ENCODE measurements around the gene TBR1. TPM values are rescaled to one million over a fixed set of nuclear protein-coding genes. Genes with fewer than 3 reads are reported as not detected.
A peak's percentile ranks its signal among the peaks of the same experiment; 100 is the strongest.

TBR1 gene
- total and polyA plus RNA-seq, 2 donors: 0.11 TPM; not detected in 1

DNA sequence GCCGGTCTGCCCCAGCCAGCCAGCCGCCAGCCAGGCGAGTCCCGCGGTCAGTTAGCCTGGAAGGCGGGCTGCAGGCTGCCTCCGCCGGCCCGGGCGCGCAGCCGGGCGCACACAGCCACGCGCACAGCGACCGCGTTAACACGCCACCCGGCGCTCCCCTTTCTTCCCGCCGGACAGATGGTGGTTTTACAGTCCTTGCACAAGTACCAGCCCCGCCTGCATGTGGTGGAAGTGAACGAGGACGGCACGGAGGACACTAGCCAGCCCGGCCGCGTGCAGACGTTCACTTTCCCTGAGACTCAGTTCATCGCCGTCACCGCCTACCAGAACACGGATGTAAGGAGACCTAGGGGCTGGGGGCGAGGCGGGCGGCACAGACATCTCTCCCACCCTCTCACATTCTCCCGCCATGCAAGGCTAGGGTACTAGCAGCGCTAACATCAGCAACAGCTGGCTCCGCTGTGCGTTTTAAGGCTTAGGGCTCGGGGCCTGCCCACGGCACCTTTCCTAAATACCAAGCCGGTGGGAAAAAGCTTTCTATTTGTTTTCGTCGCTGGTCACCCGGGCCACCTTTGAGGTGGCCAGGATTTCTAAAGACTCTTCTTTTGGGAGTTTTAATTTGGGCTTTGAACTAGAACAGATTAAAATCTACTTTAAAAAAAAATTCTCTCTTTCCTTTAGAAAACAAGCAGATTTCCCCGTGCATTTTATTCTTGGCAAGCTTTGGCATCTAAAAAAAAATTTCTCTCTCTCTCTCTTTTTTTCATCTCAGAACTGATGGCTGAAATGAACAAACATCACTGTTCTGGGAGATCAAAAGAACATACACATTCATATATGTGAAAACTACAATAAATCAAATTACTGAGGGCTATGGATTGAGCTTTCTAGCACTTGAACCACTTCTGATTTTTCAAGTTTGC is 2.9 kb downstream of the TBR1 start:
- Histone ChIP-seq H3K4me1 (ENCODE audit: insufficient read depth) (peaks cover 6% of the 10 kb centered on the region), H3K27ac (ENCODE audit: low read depth) (no peak overlapping the region), H3K4me3 (ENCODE audit: low read depth, low read length) (peak overlapping the region; percentile 4), H3K36me3 (ENCODE audit: insufficient read depth) (no peaks in the 10 kb centered on the region)
- 4% methylated on average over 49 of the region's 49 CpGs for WGBS
- DNase-seq (ENCODE audit: extremely low spot score): no peak

- 52% methylated on average over 3 of the region's 3 CpGs for WGBS
- no peak overlapping the region for H3K27ac ChIP-seq (ENCODE audit: low read depth)
- H3K4me3 ChIP-seq (ENCODE audit: low read depth, low read length): no peak overlapping the region
- peaks cover 6% of the 10 kb centered on the region for H3K4me1 ChIP-seq (ENCODE audit: insufficient read depth)
- no peaks in the 10 kb centered on the region for H3K36me3 ChIP-seq (ENCODE audit: insufficient read depth)
- DNase-seq (ENCODE audit: extremely low spot score): no peak
Measured at GRCh38 chr2:161419638-161420190, 3.6 kb downstream of the TBR1 start.

DNA sequence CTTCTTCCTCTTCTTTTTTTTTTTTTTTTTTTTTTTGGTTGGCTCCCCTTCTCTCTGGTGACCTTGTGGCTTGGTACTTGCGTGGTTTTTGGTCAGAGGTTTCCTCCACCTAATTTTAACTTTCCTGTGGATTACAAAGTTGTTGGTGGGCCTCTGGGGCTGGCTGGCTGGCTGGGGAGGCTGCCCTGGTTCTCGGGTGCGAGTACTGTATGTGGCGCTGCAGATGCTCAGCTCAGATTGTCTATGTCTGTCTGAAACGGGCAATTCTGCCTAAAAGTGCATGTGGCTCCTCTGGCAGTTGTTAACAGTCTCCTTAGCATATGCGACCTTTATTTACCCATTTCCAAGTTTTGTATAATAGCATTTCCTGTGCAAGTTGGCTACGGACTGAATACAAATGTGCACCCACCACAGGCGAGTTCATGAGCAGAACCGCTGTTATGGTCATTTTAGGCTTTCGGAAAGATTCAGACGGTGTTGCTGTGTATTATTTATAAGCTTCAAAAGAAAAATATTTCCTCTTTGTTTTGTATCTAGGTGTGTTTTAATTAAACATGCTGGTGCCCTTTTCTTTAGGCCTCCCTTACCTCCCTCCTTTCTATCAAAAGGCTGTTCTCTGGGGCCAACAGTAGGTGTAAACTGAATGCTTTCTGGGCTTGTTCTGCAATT is 4.4 kb downstream of the TBR1 start:
- no peak for DNase-seq (ENCODE audit: extremely low spot score)
- WGBS: 45% methylated on average over 11 of the region's 11 CpGs

GRCh38 chr2:161421686-161422085 is 5.6 kb downstream of the TBR1 start:
- WGBS: 34% methylated on average over 2 of the region's 2 CpGs
- Histone ChIP-seq H3K4me3 (ENCODE audit: low read depth, low read length) (no peak overlapping the region), H3K4me1 (ENCODE audit: insufficient read depth) (peaks cover 6% of the 10 kb centered on the region), H3K36me3 (ENCODE audit: insufficient read depth) (no peaks in the 10 kb centered on the region), H3K27ac (ENCODE audit: low read depth) (no peak overlapping the region)
- no peak for DNase-seq (ENCODE audit: extremely low spot score)

More for the DNA sequence above, 4.4 kb downstream of the TBR1 start:
- Histone ChIP-seq H3K36me3 (ENCODE audit: insufficient read depth) (no peaks in the 10 kb centered on the region), H3K4me1 (ENCODE audit: insufficient read depth) (peaks cover 6% of the 10 kb centered on the region), H3K4me3 (ENCODE audit: low read depth, low read length) (no peak overlapping the region), H3K27ac (ENCODE audit: low read depth) (no peak overlapping the region)

DNA sequence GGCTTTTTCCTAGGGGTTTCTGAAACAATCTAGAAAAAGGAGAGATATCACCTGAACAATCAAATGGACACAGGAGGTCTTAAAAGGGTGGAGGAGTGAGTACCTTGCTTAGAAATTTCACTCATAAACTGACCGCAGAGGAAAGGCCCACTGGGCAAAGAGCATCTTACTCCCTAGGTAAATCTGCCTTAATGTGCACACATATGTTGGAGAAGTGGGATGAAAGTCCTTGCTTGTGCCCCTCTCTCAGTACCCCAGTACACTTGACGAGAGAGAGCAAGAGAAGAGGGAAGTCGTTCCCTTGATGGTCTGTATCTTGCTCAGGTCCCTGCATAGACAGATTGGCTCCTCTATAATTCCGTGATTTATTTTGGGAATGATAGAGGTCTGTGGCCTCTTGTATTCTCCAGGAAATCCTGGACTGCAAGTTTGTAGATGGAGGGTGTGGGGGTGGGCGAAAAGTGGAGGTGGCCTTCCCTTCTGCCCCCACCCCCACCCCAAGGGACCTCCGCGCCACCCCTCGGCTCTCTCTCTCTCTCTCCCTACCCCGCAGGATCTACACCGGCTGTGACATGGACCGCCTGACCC is 6.8 kb downstream of the TBR1 start:
- 23% methylated on average over 11 of the region's 11 CpGs for WGBS
- H3K4me3 ChIP-seq (ENCODE audit: low read depth, low read length): no peak overlapping the region
- no peak for DNase-seq (ENCODE audit: extremely low spot score)
- H3K36me3 ChIP-seq (ENCODE audit: insufficient read depth): no peaks in the 10 kb centered on the region
- H3K4me1 ChIP-seq (ENCODE audit: insufficient read depth): peaks cover 6% of the 10 kb centered on the region
- no peak overlapping the region for H3K27ac ChIP-seq (ENCODE audit: low read depth)

DNA sequence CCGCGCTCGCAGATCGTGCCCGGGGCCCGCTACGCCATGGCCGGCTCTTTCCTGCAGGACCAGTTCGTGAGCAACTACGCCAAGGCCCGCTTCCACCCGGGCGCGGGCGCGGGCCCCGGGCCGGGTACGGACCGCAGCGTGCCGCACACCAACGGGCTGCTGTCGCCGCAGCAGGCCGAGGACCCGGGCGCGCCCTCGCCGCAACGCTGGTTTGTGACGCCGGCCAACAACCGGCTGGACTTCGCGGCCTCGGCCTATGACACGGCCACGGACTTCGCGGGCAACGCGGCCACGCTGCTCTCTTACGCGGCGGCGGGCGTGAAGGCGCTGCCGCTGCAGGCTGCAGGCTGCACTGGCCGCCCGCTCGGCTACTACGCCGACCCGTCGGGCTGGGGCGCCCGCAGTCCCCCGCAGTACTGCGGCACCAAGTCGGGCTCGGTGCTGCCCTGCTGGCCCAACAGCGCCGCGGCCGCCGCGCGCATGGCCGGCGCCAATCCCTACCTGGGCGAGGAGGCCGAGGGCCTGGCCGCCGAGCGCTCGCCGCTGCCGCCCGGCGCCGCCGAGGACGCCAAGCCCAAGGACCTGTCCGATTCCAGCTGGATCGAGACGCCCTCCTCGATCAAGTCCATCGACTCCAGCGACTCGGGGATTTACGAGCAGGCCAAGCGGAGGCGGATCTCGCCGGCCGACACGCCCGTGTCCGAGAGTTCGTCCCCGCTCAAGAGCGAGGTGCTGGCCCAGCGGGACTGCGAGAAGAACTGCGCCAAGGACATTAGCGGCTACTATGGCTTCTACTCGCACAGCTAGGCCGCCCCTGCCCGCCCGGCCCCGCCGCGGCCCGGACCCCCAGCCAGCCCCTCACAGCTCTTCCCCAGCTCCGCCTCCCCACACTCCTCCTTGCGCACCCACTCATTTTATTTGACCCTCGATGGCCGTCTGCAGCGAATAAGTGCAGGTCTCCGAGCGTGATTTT is 7.6 kb downstream of the TBR1 start:
- DNase-seq (ENCODE audit: extremely low spot score): no peak
- H3K36me3 ChIP-seq (ENCODE audit: insufficient read depth): no peaks in the 10 kb centered on the region
- H3K4me1 ChIP-seq (ENCODE audit: insufficient read depth): peaks cover 6% of the 10 kb centered on the region
- H3K27ac ChIP-seq (ENCODE audit: low read depth): no peak overlapping the region
- WGBS: 2% methylated on average over 125 of the region's 125 CpGs
- peak overlapping the region; percentile 16 for H3K4me3 ChIP-seq (ENCODE audit: low read depth, low read length)

- Histone ChIP-seq H3K4me1 (ENCODE audit: insufficient read depth) (peaks cover 6% of the 10 kb centered on the region), H3K36me3 (ENCODE audit: insufficient read depth) (no peaks in the 10 kb centered on the region), H3K27ac (ENCODE audit: low read depth) (no peak overlapping the region), H3K4me3 (ENCODE audit: low read depth, low read length) (peak overlapping the region; percentile 16)
- DNase-seq (ENCODE audit: extremely low spot score): no peak
- WGBS: 10% methylated on average over 9 of the region's 9 CpGs
Measured at GRCh38 chr2:161424394-161424769, 8.3 kb downstream of the TBR1 start.

DNA sequence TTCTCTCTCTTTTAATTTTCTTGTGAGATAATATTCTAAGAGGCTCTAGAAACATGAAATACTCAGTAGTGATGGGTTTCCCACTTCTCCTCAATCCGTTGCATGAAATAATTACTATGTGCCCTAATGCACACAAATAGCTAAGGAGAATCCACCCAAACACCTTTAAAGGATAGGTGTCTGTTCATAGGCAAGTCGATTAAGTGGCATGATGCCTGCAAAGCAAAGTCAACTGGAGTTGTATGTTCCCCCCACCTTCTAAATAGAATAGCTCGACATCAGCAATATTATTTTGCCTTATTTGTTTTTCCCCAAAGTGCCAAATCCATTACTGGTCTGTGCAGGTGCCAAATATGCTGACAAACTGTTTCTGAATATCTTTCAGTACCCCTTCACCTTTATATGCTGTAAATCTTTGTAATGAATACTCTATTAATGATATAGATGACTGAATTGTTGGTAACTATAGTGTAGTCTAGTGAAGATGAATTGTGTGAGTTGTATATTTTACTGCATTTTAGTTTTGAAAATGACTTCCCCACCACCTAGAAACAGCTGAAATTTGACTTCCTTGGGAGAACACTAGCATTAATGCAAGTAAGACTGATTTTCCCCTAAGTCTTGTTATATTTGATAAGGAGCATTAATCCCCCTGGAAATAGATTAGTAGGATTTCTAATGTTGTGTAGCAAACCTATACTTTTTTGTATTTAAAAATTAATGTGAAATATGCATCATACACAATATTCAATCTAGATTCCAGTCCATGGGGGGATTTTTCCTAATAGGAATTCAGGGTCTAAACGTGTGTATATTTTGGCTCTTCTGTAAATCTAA is 9.0 kb downstream of the TBR1 start:
- H3K36me3 ChIP-seq (ENCODE audit: insufficient read depth): no peaks in the 10 kb centered on the region
- H3K4me1 ChIP-seq (ENCODE audit: insufficient read depth): peaks cover 6% of the 10 kb centered on the region
- DNase-seq (ENCODE audit: extremely low spot score): no peak
- 18% methylated on average over 4 of the region's 4 CpGs for WGBS
- no peak overlapping the region for H3K4me3 ChIP-seq (ENCODE audit: low read depth, low read length)
- no peak overlapping the region for H3K27ac ChIP-seq (ENCODE audit: low read depth)

DNA sequence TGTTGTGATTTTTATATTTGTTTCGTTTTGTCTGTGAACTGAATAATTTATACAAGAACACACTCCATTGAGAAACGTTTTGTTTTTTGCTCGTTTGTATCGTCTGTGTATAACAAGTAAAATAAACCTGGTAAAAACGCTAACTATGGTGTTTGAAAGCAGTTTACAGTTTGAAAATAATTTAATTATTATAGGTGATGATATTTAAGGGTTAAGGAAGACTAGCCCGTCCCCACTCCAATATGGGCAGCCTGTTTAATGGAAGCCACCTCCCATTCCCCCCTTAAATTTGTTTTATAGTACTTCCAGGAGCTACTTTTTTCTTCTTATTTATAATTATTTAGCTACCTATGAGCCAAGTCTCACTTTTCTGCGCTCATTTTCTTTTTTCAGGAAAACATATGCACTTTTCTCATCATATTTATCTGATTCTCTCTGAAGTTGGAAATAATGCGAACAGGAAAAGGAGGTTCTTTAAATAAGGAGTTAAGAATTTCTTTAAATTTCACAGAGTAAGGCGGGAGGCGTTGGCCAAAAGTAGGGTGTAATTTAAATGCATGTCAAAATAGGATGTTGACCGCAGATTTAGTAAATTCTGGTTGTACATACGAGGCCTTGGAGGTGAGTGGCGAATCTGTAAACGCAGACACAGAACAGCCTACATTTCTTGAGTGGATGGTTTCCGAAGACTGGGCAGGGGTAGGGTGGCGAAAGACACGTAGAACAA is 9.8 kb downstream of the TBR1 start:
- Histone ChIP-seq H3K4me1 (ENCODE audit: insufficient read depth) (peaks cover 6% of the 10 kb centered on the region), H3K27ac (ENCODE audit: low read depth) (no peak overlapping the region), H3K36me3 (ENCODE audit: insufficient read depth) (no peaks in the 10 kb centered on the region), H3K4me3 (ENCODE audit: low read depth, low read length) (no peak overlapping the region)
- no peak for DNase-seq (ENCODE audit: extremely low spot score)
- 22% methylated on average over 17 of the region's 17 CpGs for WGBS

DNA sequence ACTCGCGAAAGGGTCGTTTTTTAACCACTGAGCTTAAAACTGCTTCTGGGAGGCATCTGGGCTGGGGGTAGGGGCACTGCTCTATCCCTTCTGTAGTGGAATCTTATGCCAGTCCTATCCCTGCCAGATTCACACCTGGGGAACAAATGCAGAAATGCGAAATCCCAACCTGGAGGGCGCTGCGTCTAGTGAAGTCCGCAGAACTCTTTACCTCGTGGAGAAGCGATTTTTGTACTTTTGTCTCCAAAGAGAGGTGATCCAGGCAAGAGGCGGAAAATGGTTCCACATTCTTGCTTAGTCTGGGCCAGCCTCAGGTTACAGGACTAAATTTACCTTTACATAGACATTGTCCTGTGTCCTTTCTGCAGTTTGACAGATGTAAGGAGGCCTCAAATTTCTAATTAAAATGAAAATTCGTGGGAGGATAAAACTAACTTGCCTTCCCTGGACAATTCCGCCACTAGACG is 10.4 kb downstream of the TBR1 start:
- H3K27ac ChIP-seq (ENCODE audit: low read depth): no peak overlapping the region
- 12% methylated on average over 13 of the region's 13 CpGs for WGBS
- DNase-seq (ENCODE audit: extremely low spot score): no peak
- peaks cover 6% of the 10 kb centered on the region for H3K4me1 ChIP-seq (ENCODE audit: insufficient read depth)
- H3K36me3 ChIP-seq (ENCODE audit: insufficient read depth): no peaks in the 10 kb centered on the region
- no peak overlapping the region for H3K4me3 ChIP-seq (ENCODE audit: low read depth, low read length)

DNA sequence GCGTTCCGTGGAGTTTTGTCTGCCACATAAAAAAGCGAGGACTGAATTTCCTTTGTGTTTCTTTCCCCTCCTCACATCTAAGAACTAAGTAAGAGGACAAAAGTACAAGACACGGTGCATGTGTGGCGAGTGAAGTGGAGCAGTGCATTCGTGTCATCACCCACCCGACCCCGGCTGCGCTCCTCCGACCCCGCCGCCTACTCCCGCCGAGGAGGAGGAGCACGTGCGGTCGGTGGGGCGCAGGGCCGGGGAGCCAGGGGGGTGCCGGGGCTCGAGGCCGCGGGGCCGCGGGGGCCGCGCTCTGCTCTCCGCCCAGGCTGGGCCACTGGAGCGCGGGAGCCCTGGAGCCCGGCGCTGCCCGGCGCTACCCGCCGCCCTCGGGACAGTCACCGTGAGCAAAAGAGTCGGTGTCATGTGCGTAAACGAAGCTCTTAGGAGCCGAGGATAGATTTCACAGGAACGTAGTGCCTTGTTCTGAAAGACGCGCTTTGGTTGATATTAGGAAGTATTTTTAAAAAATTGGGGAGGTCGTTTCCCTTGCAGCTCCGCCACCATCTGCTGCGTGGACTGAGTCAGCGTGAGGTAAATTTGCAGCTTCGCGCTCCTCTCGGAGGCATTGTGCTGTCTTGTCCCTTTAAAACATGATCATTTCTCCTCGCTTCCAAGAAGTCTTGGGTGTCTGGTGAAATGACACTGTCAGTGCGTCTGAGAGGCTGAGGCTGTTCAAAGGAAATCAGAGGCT is 11.0 kb downstream of the TBR1 start:
- Histone ChIP-seq H3K4me1 (ENCODE audit: insufficient read depth) (peaks cover 6% of the 10 kb centered on the region), H3K36me3 (ENCODE audit: insufficient read depth) (no peaks in the 10 kb centered on the region), H3K27ac (ENCODE audit: low read depth) (no peak overlapping the region), H3K4me3 (ENCODE audit: low read depth, low read length) (no peak overlapping the region)
- DNase-seq (ENCODE audit: extremely low spot score): no peak
- WGBS: 3% methylated on average over 54 of the region's 54 CpGs

Data from urinary bladder (tissue), 4 donors.